GM15510 (cell line): ENCODE results near the gene HRK.

Experiments
- POLR2A ChIP-seq: IDR thresholded peaks from 3 replicates; pipeline ENCODE4 v1.6.1; 2011; ENCODE audit warnings: borderline replicate concordance; ENCODE audit not compliant: insufficient read length; ENCODE audit errors: extremely low read depth

Gene HRK

DNA sequence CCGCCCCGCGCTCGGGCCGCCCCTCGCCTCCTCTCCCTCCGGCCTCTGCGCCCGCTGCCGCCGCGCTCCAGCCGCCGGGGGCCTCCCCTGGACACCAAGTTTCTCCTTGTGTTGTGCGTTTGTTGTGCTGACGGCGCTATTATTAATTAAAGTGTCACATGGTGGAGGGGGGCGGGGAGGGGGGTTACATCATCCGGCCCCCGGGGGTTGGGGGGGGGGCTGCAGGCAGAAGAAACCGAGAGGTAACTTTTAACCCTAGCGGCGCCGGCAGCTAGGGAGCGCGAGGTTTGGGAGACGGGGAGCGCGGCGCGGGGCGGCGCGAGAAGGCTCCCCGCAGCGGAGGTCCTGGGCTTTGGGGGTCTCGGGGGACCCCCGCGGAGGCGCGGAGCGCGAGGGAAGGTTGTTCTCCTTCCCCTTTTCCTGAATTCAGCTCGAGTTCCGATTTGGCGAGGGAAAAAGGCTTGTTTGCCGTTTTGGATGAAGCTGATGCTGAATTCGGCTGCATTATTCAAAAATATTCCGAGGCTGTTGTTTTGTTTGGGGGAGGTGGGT lies at the start of gene HRK:
Gene HRK, minus strand, starts transcription at position 117 of the 552 bp plus-strand sequence. CDS start 134 bp downstream, outside the sequence.
- no peak for TF ChIP-seq POLR2A

- no peak for TF ChIP-seq POLR2A
Measured at GRCh38 chr12:116929885-116930284, 48.6 kb upstream of the HRK start.

GRCh38 chr12:116928504-116928903 lies 47.3 kb upstream of the HRK start:
- no peak for TF ChIP-seq POLR2A

DNA sequence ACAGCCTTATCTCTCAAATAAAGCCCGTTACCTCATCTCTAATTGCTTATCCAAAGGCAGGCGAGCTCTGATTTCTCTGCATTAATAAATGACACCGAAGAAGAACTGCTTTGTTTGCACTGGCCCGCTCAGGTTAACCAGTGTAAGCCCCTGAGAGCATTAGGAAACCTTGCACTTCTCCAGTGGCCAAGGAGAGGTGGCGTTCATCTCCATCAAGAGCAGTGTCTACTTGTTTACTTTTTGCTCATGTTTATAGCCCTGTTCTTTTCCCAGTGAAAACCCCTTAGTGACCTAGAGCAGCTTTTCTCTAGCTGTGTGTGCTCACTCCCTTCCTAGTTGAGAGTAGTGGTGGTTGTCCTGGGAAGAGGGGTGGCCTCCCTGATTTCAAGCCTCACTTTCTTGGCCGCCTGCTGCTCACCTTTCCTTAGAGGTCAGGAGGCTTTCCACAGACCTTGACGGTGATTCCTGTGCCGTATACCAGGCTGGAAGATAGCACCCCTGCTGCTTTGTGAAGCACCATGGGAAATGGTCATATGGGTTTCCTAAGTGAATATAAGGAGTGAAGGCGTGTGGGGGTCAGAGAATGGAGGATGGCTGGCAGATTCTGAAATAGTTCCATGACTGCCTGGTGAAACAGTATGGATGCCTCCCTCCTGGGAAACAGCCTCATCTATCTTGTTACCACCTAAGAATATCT lies 46.2 kb upstream of the HRK start:
- TF ChIP-seq POLR2A = no peak

- no peak for TF ChIP-seq POLR2A
Measured at GRCh38 chr12:116926283-116927243, 45.3 kb upstream of the HRK start.

DNA sequence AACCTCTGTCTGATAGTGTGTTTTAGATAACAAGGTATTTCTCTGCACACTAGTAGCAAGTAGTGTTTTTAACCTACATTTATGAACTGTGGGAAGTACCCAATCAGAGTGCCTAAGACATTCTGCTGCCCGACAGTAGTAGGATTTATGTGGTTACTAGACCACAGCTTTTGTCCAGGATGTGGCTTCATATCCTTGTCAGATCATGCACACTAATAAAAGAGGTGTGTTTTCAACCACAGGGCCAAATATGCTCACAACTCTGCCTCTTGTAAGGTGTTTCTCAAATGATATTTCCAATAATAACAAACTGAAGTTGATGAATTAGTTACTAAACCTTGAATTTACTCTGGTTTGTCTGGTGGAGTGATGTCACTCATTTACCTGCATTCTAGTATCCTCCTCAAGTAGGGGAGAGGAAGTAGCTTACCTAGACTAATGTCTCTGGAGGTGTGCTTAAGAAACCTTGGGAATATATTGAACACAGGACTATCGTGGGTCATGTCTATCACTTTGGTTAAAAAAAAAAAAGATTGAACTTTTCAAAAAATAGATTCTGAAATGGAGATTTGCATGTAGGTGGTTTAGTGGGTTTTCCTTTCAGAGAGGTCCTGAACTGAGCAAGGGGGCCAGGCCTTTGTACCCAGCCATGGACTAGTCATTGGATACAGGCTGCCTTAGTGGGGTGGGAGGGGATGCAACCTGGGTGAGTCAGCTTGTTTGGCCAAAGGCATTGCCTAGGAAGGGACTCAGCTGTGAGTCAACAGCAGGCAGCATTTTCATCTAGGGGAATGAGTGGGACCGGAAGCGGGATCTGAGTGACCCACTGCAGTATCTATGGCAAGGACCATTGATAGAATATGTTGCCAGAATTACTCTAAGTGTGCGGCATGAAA lies 43.6 kb upstream of the HRK start:
- TF ChIP-seq POLR2A = no peak

DNA sequence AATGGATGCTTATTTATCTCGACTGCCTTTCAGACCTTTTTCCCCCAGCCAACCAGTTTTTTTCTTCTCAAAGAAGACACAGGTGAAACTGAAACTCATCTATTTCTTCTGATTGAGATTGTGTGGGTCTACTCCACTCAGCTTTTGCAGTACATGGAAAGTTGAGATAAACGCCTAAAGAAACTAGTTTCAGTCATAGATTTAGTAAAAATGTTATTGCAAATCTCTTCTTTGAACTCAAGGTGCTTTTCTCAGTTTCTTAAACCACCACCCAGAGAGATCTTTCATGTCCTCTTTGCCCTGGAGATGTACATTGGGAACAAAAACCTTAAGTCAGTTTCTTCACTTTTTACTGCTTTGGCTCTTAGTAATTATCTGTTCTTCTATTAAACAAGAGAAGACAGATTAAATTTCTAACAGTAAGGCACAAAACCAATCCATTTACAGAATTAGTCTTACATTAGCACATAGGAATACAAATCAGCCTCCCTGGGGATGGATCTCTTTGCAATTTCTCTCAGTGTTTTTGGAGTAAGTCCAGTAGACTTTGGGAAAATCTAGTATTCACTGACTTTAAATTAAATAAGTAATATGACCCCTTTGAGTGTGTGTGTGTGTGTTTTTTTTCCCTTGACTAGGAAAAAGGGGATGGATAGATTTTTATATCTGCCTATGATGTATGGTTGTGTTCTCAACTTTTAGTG lies 41.1 kb upstream of the HRK start:
- TF ChIP-seq POLR2A = no peak

- no peak for TF ChIP-seq POLR2A
Measured at GRCh38 chr12:116920939-116921338, 39.7 kb upstream of the HRK start.

- no peak for TF ChIP-seq POLR2A
Measured at GRCh38 chr12:116919706-116920485, 38.7 kb upstream of the HRK start.

GRCh38 chr12:116919247-116919661 lies 38.0 kb upstream of the HRK start:
- no peak for TF ChIP-seq POLR2A

- TF ChIP-seq POLR2A = no peak
Measured at GRCh38 chr12:116918464-116918863, 37.2 kb upstream of the HRK start.

DNA sequence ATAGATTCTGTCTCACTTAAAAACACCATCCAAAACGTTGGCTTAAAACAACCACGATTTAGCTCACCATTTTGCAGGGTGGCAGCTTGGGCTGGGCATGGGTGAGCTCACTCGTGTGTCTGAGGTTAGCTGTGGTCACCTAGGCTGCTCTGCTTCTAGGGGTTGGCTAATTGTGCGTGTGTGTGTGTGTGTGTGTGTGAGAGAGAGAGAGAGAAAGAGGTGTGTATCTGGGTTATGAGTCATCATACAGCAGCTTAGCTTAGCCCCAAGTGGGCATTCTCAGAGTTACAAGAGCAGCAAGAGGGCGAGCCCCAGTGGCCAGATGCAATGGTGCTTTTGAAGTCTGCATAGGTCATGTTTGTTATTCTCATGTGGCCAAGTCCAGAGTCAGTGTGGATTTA lies 35.5 kb upstream of the HRK start:
- TF ChIP-seq POLR2A = no peak

GRCh38 chr12:116916122-116916521 lies 34.9 kb upstream of the HRK start:
- no peak for TF ChIP-seq POLR2A
